ENCODE results near the gene ALG11. TPM values are rescaled to one million over a fixed set of nuclear protein-coding genes. Genes with fewer than 3 reads are reported as not detected.

Gene ALG11
- total RNA-seq, 6 experiments from 2014 or later = 8.8 to 23.0 (median 15.4) TPM

DNA sequence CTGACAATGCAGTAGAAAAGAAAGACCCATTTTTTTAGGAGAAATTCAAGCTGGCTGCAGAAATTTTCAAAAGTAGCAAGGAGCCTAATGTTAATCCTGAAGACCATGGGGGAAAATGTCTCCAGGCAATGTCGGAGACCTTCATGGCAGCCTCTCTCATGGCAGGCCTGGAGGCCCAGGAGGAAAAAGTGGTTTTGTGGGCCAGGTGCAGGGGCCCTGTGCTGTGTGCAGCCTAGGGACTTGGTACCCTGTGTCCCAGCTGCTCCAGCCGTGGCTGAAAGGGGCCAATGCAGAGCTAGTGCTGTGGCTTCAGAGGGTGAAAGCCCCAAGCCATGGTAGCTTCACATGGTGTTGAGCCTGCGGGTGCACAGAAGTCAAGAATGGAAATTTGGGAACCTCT, 4.1 kb downstream of the ALG11 start:
- Histone ChIP-seq H3K9me3 (no peaks in the 10 kb centered on the region), H3K27me3 (no peaks in the 10 kb centered on the region), H3K27ac (no peak overlapping the region), H3K4me1 (peaks cover 0 to 10% (median 4%) of the 10 kb centered on the region in 4 donors), H3K36me3 (peaks cover 0 to 14% (median 0%) of the 10 kb centered on the region in 4 donors), H3K4me3 (no peak overlapping the region)
- ATAC-seq (no peak), DNase-seq (no peak)
- intact Hi-C loops (cut with DNase I) = no loop called here
- WGBS (ENCODE audit: insufficient coverage, low coverage, low lambda C conversion rate, missing lambda C conversion rate) = no CpG with 5 or more reads among the region's 3 CpGs
- no peak for TF ChIP-seq POLR2A (IDR thresholded peaks at IDR 0.05)
- TF ChIP-seq, protein P1, sequence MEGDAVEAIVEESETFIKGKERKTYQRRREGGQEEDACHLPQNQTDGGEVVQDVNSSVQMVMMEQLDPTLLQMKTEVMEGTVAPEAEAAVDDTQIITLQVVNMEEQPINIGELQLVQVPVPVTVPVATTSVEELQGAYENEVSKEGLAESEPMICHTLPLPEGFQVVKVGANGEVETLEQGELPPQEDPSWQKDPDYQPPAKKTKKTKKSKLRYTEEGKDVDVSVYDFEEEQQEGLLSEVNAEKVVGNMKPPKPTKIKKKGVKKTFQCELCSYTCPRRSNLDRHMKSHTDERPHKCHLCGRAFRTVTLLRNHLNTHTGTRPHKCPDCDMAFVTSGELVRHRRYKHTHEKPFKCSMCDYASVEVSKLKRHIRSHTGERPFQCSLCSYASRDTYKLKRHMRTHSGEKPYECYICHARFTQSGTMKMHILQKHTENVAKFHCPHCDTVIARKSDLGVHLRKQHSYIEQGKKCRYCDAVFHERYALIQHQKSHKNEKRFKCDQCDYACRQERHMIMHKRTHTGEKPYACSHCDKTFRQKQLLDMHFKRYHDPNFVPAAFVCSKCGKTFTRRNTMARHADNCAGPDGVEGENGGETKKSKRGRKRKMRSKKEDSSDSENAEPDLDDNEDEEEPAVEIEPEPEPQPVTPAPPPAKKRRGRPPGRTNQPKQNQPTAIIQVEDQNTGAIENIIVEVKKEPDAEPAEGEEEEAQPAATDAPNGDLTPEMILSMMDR (IDR thresholded peaks at IDR 0.05) = no peak

DNA sequence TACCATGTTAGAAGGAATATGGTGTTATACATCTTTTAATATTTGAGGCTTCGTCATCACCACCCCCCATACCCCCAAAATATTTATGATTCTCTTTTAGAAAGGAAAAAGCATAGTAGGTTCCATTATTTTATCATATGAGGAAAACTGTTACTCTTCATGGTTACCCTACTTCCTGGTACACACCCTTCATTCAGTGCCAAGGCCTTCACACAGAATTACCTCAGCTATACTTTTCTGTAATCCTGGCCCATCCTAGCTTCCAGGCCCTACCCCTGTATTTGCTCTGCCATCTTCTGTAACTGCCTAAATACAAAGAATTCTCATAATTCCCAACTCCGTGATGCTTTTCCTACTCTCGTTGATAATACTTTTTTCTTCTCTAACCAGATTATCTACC, 8.0 kb downstream of the ALG11 start:
- H3K27ac ChIP-seq = no peak overlapping the region
- 96% methylated on average over 3 of the region's 3 CpGs for WGBS (ENCODE audit: insufficient coverage, low coverage, low lambda C conversion rate, missing lambda C conversion rate)
- H3K9me3 ChIP-seq = no peaks in the 10 kb centered on the region
- H3K27me3 ChIP-seq = no peaks in the 10 kb centered on the region
- H3K4me3 ChIP-seq = no peak overlapping the region
- TF ChIP-seq, protein P1 (IDR thresholded peaks at IDR 0.05) = no peak
- TF ChIP-seq POLR2A (IDR thresholded peaks at IDR 0.05) = no peak
- H3K4me1 ChIP-seq = peaks cover 0 to 6% (median 0%) of the 10 kb centered on the region in 4 donors
- DNase-seq = no peak
- intact Hi-C loops (cut with DNase I) = no loop called here
- H3K36me3 ChIP-seq = peaks cover 0 to 14% (median 0%) of the 10 kb centered on the region in 4 donors
- ATAC-seq = no peak

DNA sequence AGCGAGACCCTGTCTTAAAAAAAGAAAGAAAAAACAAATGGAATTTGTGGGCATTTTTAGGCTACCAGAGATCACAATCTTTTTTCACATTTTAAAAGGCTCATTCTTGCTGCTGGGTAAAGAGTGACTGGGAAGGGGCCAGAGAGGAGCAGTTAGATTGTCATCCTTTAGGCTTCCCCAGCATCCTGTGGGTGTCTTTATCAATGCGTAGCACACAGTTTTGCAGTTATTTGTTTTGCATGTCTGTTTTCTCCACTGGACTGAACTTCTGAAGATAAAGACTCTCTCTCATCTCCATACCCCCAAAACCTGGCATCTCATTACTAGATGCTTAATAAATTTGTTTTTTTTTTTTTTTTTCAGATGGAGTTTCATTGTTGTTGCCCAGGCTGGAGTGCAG, 10.2 kb downstream of the ALG11 start:
- intact Hi-C loops (cut with DNase I) = no loop called here
- Histone ChIP-seq H3K9me3 (no peaks in the 10 kb centered on the region), H3K4me3 (no peak overlapping the region), H3K36me3 (peaks cover 0 to 14% (median 0%) of the 10 kb centered on the region in 4 donors), H3K27me3 (no peaks in the 10 kb centered on the region), H3K4me1 (peaks cover 0 to 27% (median 7%) of the 10 kb centered on the region in 4 donors), H3K27ac (no peak overlapping the region)
- TF ChIP-seq POLR2A (IDR thresholded peaks at IDR 0.05) = no peak
- TF ChIP-seq, protein P1 (IDR thresholded peaks at IDR 0.05) = no peak
- 100% methylated on average over 2 of the region's 2 CpGs for WGBS (ENCODE audit: insufficient coverage, low coverage, low lambda C conversion rate, missing lambda C conversion rate)
- no peak for DNase-seq
- no peak for ATAC-seq

DNA sequence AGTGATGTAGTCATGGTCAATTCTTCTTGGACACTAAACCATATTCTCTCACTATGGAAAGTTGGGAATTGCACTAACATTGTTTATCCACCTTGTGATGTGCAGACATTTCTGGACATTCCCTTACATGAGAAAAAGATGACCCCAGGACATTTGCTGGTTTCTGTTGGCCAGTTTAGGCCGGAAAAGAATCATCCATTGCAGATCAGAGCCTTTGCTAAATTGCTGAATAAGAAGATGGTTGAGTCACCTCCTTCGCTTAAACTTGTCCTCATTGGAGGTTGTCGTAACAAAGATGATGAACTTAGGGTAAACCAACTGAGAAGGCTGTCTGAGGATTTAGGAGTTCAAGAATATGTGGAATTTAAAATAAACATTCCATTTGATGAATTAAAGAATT, 12.3 kb downstream of the ALG11 start, which contains the start of gene UTP14C:
Gene UTP14C (plus strand): TSS at position 211 of the 400 bp plus-strand sequence. CDS start 4,114 bp downstream, outside the sequence.
- DNase-seq (no peak), ATAC-seq (no peak)
- intact Hi-C loops (cut with DNase I) = no loop called here
- no peaks in the 10 kb centered on the region for H3K27me3 ChIP-seq
- no peaks in the 10 kb centered on the region for H3K9me3 ChIP-seq
- H3K4me3 ChIP-seq = no peak within 1 kb of the TSS
- peaks cover 0 to 27% (median 7%) of the 10 kb centered on the region in 4 donors for H3K4me1 ChIP-seq
- peaks cover 0 to 14% (median 0%) of the 10 kb centered on the region in 4 donors for H3K36me3 ChIP-seq
- peak within 1 kb of the TSS in 1 of 3 donors; percentile 19 for H3K27ac ChIP-seq
- no peak for TF ChIP-seq POLR2A (IDR thresholded peaks at IDR 0.05)
- TF ChIP-seq, protein P1 (IDR thresholded peaks at IDR 0.05) = no peak
- 92% methylated on average over 3 of the region's 3 CpGs for WGBS (ENCODE audit: insufficient coverage, low coverage, low lambda C conversion rate, missing lambda C conversion rate)

Measured in right lobe of liver (tissue), 6 donors.